ENCODE results near the gene DDX21. TPM values are rescaled to one million over a fixed set of nuclear protein-coding genes. Genes with fewer than 3 reads are reported as not detected.
A peak's percentile ranks its signal among the peaks of the same experiment; 100 is the strongest.

Gene DDX21
- total and polyA plus RNA-seq, 9 of the 15 experiments (the other 6 are each of a cell fraction or from before 2014, with no cell fraction given): 143 to 365 (median 281) TPM

GRCh38 chr10:68955832-68956532, at the start of gene DDX21 (continued):
- TF ChIP-seq ZNF639 (CRISPR knock-in tag; conservative IDR thresholded peaks at IDR 0.05 in 1 of 2, IDR thresholded peaks at IDR 0.05 in 1 of 2): no peak
- peak; percentile 14; the same call in 1 of the 2 replicates for TF ChIP-seq ZBTB2 (IDR thresholded peaks at IDR 0.05)
- no peak for TF ChIP-seq ETS2 (tag; IDR thresholded peaks at IDR 0.05; ENCODE audit: borderline replicate concordance, poor library complexity, severe bottlenecking)
- TF ChIP-seq SMAD4 (CRISPR knock-in tag; conservative IDR thresholded peaks at IDR 0.05): no peak; the same call in 1 of the 2 replicates
- no peak for TF ChIP-seq RREB1 (CRISPR knock-in tag; IDR thresholded peaks at IDR 0.05)
- TF ChIP-seq PPARD (CRISPR knock-in tag; IDR thresholded peaks at IDR 0.05): no peak
- no peak; the same call in none of the 2 replicates for TF ChIP-seq ZNF431 (CRISPR knock-in tag; IDR thresholded peaks at IDR 0.05)
- peak; percentile 91 for TF ChIP-seq MED1 (CRISPR knock-in tag; IDR thresholded peaks at IDR 0.05; ENCODE audit: borderline replicate concordance)
- peak; percentile 93 for TF ChIP-seq HNRNPLL (IDR thresholded peaks at IDR 0.05; ENCODE audit: low read depth, low read length, poor library complexity, severe bottlenecking)
- peak; percentile 56 to 84 for TF ChIP-seq E2F6 (IDR thresholded peaks at IDR 0.05; ENCODE audit: borderline replicate concordance in 1 of 2, extremely low read depth in 1 of 2, insufficient read depth in 1 of 2, insufficient read length in 1 of 2, low read depth in 1 of 2, low read length in 1 of 2, poor library complexity in 1 of 2, severe bottlenecking in 1 of 2)
- TF ChIP-seq KAT7 (CRISPR knock-in tag; IDR thresholded peaks at IDR 0.05; ENCODE audit: borderline replicate concordance): peak; percentile 68; the same call in 1 of the 2 replicates
- TF ChIP-seq MAX (CRISPR knock-in tag; IDR thresholded peaks at IDR 0.05): peak; percentile 94
- TF ChIP-seq ZKSCAN8 (CRISPR knock-in tag; IDR thresholded peaks at IDR 0.05): no peak
- TF ChIP-seq PHB (CRISPR knock-in tag; IDR thresholded peaks at IDR 0.05): peak; percentile 16; the same call in 1 of the 2 replicates
- TF ChIP-seq GTF2A2 (tag; IDR thresholded peaks at IDR 0.05): peak; percentile 52; the same call in 1 of the 2 replicates

Data from K562 (cell line).